A549 (cell line): Measurements from ENCODE around the gene CPE. TPM values are rescaled to one million over a fixed set of nuclear protein-coding genes. Genes with fewer than 3 reads are reported as not detected.

ENCODE experiments used
- ATAC-seq, 2 experiments: fragments of 200-7000 bp in 1 of 2; fragments of >200 bp in 1 of 2; cut with Nextera tagmentation in 1 of 2; cut with Tn5 transposase in 1 of 2; 3 replicates each; pipeline versions ENCODE4 v1.8.0 to v1.9.1; 2018 to 2020; ENCODE audit warnings: mild to moderate bottlenecking in 1 of 2, moderate library complexity in 1 of 2
- CTCF ChIA-PET: fragments of 300-600 bp; sonication (Branson Sonifier 250); formaldehyde crosslinking; extraction: SDS; loops from one replicate; lab custom pipeline; 2021; ENCODE audit warnings: antibody characterized with exemption, inconsistent platforms; lab: Yijun Ruan, JAX
- POLR2A ChIA-PET: fragments of 350-600 bp; formaldehyde crosslinking; extraction: SDS; loops from one replicate; lab custom pipeline; 2021; ENCODE audit warnings: antibody characterized with exemption, inconsistent platforms; lab: Yijun Ruan, JAX
- DNase-seq, 2 experiments: peaks; one replicate each; pipeline versions ENCODE4 v3.0.0 to v3.0.0-alpha.2; 2011 to 2016; ENCODE audit warnings: low read depth in 1 of 2, low spot score in 1 of 2
- FAIRE-seq: peaks from 2 replicates; lab custom pipeline; 2011; peaks lifted over from hg19 to GRCh38; lab: Jason Lieb, UNC
- H3K27ac ChIP-seq, 2 experiments: fragments of >200 bp; sonication (Bioruptor Twin); formaldehyde crosslinking; 3 replicates each; pipeline ENCODE4 v1.5.1; 2016 to 2017
- H3K4me1 ChIP-seq: fragments of >200 bp; sonication (Bioruptor Twin); formaldehyde crosslinking; 3 replicates; pipeline ENCODE4 v1.6.1; 2016
- H3K4me2 ChIP-seq: fragments of >200 bp; sonication (Bioruptor Twin); formaldehyde crosslinking; 3 replicates; pipeline ENCODE4 v1.6.1; 2016
- H3K4me3 ChIP-seq: fragments of >200 bp; sonication (Bioruptor Twin); formaldehyde crosslinking; 3 replicates; pipeline ENCODE4 v1.5.1; 2016
- H3K9me3 ChIP-seq: fragments of >200 bp; sonication (Bioruptor Twin); formaldehyde crosslinking; 3 replicates; pipeline ENCODE4 v1.6.1; 2016
- BCL3 ChIP-seq: fragments of >200 bp; sonication (Bioruptor Twin); formaldehyde crosslinking; IDR thresholded peaks from 3 replicates; pipeline ENCODE4 v1.6.1; 2016
- BHLHE40 ChIP-seq: IDR thresholded peaks from 2 replicates; pipeline ENCODE4 v1.6.1; 2012; ENCODE audit warnings: low read depth, low read length, inconsistent platforms
- CEBPB ChIP-seq, 2 experiments: fragments of >200 bp in 1 of 2; sonication (Bioruptor Twin) in 1 of 2; formaldehyde crosslinking in 1 of 2; IDR thresholded peaks; 2 replicates each; pipeline ENCODE4 v1.6.1; 2012 to 2016
- CHD4 ChIP-seq: fragments of 200-600 bp; sonication (generic); IDR thresholded peaks from 2 replicates; pipeline ENCODE4 v1.6.1; 2016; ENCODE audit warnings: antibody characterized with exemption, mild to moderate bottlenecking, borderline replicate concordance
- EP300 ChIP-seq, 2 experiments: fragments of >200 bp; sonication (Bioruptor Twin); formaldehyde crosslinking; IDR thresholded peaks; 2 replicates in 1 of 2; 3 replicates in 1 of 2; pipeline ENCODE4 v1.6.1; 2016 to 2017
- ESRRA ChIP-seq: fragments of 150-350 bp; IDR thresholded peaks from 2 replicates; pipeline ENCODE4 v1.6.1; 2014; ENCODE audit warnings: mild to moderate bottlenecking, low read length, borderline replicate concordance
- GATA3 ChIP-seq: IDR thresholded peaks from 2 replicates; pipeline ENCODE4 v1.6.1; 2012; ENCODE audit warnings: borderline replicate concordance
- HMGXB4 ChIP-seq: fragments of 250-450 bp; sonication (Bioruptor Pico); IDR thresholded peaks from 2 replicates; pipeline ENCODE4 v1.5.0; 2021; ENCODE audit warnings: mild to moderate bottlenecking, moderate library complexity, borderline replicate concordance
- KDM1A ChIP-seq: fragments of 200-600 bp; sonication (generic); IDR thresholded peaks from 2 replicates; pipeline ENCODE4 v1.6.1; 2016; ENCODE audit warnings: low read depth, mild to moderate bottlenecking
- MAFK ChIP-seq: fragments of 450-650 bp; IDR thresholded peaks from 2 replicates; pipeline ENCODE4 v1.6.1; 2014; ENCODE audit not compliant: partially characterized antibody
- MAZ ChIP-seq: fragments of 150-350 bp; IDR thresholded peaks from 2 replicates; pipeline ENCODE4 v1.6.1; 2014; ENCODE audit warnings: antibody characterized with exemption, low read depth, low read length, borderline replicate concordance
- MYC ChIP-seq: IDR thresholded peaks from 2 replicates; pipeline ENCODE4 v1.6.1; 2012; ENCODE audit warnings: mild to moderate bottlenecking, inconsistent platforms, low read length, improper control_type of control experiment, borderline replicate concordance
- NPAS2 ChIP-seq: fragments of 250-450 bp; sonication (Bioruptor Pico); IDR thresholded peaks from 2 replicates; pipeline ENCODE4 v1.8.0; 2022; ENCODE audit warnings: mild to moderate bottlenecking, moderate library complexity, borderline replicate concordance
- NR3C1 ChIP-seq: fragments of >200 bp; sonication (Bioruptor Twin); formaldehyde crosslinking; IDR thresholded peaks from 3 replicates; pipeline ENCODE4 v1.6.1; 2017
- PHF8 ChIP-seq: fragments of 200-600 bp; sonication (generic); IDR thresholded peaks from 2 replicates; pipeline ENCODE4 v1.6.1; 2016; ENCODE audit warnings: low read depth, mild to moderate bottlenecking, antibody characterized with exemption, moderate library complexity, borderline replicate concordance
- RAD21 ChIP-seq, 2 experiments: fragments of >200 bp in 1 of 2; sonication (Bioruptor Twin) in 1 of 2; formaldehyde crosslinking in 1 of 2; IDR thresholded peaks in 1 of 2; conservative IDR thresholded peaks in 1 of 2; 2 replicates in 1 of 2; 3 replicates in 1 of 2; pipeline ENCODE4 v1.6.1; 2012 to 2018; ENCODE audit warnings: inconsistent platforms in 1 of 2
- RARB ChIP-seq: fragments of 250-450 bp; sonication (Bioruptor Pico); IDR thresholded peaks from 2 replicates; pipeline ENCODE4 v1.8.0; 2021; ENCODE audit warnings: mild to moderate bottlenecking, moderate library complexity
- RFX5 ChIP-seq: fragments of 450-650 bp; IDR thresholded peaks from 2 replicates; pipeline ENCODE4 v1.7.1; 2014; ENCODE audit warnings: antibody characterized with exemption, mild to moderate bottlenecking, moderate library complexity
- SREBF2 ChIP-seq: fragments of 450-650 bp; IDR thresholded peaks from 2 replicates; pipeline ENCODE4 v1.6.1; 2014; ENCODE audit warnings: mild to moderate bottlenecking, moderate library complexity
- TFCP2L1 ChIP-seq: fragments of 250-450 bp; sonication (Bioruptor Pico); IDR thresholded peaks from 2 replicates; pipeline ENCODE4 v1.5.0; 2021; ENCODE audit warnings: mild to moderate bottlenecking
- ZC3H11A ChIP-seq: fragments of 450-650 bp; IDR thresholded peaks from 2 replicates; pipeline ENCODE4 v1.6.1; 2014; ENCODE audit warnings: antibody characterized with exemption, mild to moderate bottlenecking
- ZSCAN20 ChIP-seq: fragments of 250-450 bp; sonication (Bioruptor Pico); IDR thresholded peaks from 2 replicates; pipeline ENCODE4 v1.8.0; 2022; ENCODE audit warnings: mild to moderate bottlenecking, moderate library complexity
- WGBS: methylation state at CpG from one replicate; pipeline ENCODE4 v1.1.6; 2017; ENCODE audit errors: missing lambda C conversion rate; 5-methylcytosine and 5-hydroxymethylcytosine counted together
- polyA plus RNA-seq, 4 experiments: library from polyadenylated mRNA; depleted of rRNA in 3 of 4; stranded (reverse); fragments of >200 nt; fragmentation: RNase III in 1 of 4; extraction: RNeasy Plus Mini Kit Qiagen cat#74134 plus additional on column Dnase treatment in 1 of 4; gene quantifications; 2 replicates in 3 of 4; 3 replicates in 1 of 4; pipeline ENCODE4 v1.2.3, GENCODE V29; 2011 to 2017
- TF ChIP-seq, protein P1 (sequence below): IDR thresholded peaks from 2 replicates; pipeline ENCODE4 v1.6.1; 2012
- TF ChIP-seq, protein P2 (sequence below): fragments of 250-450 bp; sonication (Bioruptor Pico); IDR thresholded peaks from 2 replicates; pipeline ENCODE4 v1.5.0; 2020; ENCODE audit warnings: low read depth, mild to moderate bottlenecking, moderate library complexity
- TF ChIP-seq, protein P3 (sequence below): fragments of 200-600 bp; sonication (generic); IDR thresholded peaks from 2 replicates; pipeline ENCODE4 v1.6.1; 2016; ENCODE audit warnings: antibody characterized with exemption, mild to moderate bottlenecking, moderate library complexity

CPE gene
- polyA plus RNA-seq, 2 of the 4 experiments (the other 2 are of a cell fraction) = 1.6 to 1.9 TPM

GRCh38 chr4:165508372-165509120, 129.7 kb downstream of the CPE start (continued):
- no peak for TF ChIP-seq SREBF2
- no peak for TF ChIP-seq KDM1A
- TF ChIP-seq MYC = no peak
- TF ChIP-seq ZC3H11A = no peak
- no peak for TF ChIP-seq CEBPB (IDR thresholded peaks at IDR 0.05)
- no peak for TF ChIP-seq MAFK
- no peak for TF ChIP-seq ESRRA
- TF ChIP-seq, all 56 proteins: peak for 0

GRCh38 chr4:165512424-165512823, 133.6 kb downstream of the CPE start:
- FAIRE-seq (no peak), DNase-seq (no peak), ATAC-seq (no peak)
- TF ChIP-seq BCL3 (no peak), CEBPB (IDR thresholded peaks at IDR 0.05) (no peak), GATA3 (no peak), SREBF2 (no peak), RAD21 (conservative IDR thresholded peaks at IDR 0.05 in 1 of 2, IDR thresholded peaks at IDR 0.05 in 1 of 2) (no peak), ZSCAN20 (CRISPR knock-in tag) (no peak), ESRRA (no peak), CHD4 (no peak), MAZ (no peak)
- TF ChIP-seq, protein P1, sequence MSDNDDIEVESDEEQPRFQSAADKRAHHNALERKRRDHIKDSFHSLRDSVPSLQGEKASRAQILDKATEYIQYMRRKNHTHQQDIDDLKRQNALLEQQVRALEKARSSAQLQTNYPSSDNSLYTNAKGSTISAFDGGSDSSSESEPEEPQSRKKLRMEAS = no peak
- TF ChIP-seq, protein P2, sequence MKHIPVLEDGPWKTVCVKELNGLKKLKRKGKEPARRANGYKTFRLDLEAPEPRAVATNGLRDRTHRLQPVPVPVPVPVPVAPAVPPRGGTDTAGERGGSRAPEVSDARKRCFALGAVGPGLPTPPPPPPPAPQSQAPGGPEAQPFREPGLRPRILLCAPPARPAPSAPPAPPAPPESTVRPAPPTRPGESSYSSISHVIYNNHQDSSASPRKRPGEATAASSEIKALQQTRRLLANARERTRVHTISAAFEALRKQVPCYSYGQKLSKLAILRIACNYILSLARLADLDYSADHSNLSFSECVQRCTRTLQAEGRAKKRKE (CRISPR knock-in tag) = no peak
- no peak overlapping the region for H3K27ac ChIP-seq
- no peaks in the 10 kb centered on the region for H3K4me1 ChIP-seq
- H3K4me3 ChIP-seq = no peak overlapping the region
- no peaks in the 10 kb centered on the region for H3K9me3 ChIP-seq
- WGBS = 58% methylated on average over 5 of the region's 5 CpGs
- CTCF ChIA-PET = no interaction called here
- POLR2A ChIA-PET = no interaction called here
- H3K4me2 ChIP-seq = no peak overlapping the region

- H3K4me3 ChIP-seq = no peak overlapping the region
- ChIA-PET CTCF (interaction anchor here (1.7 kb wide), 1 partner anchor 10 kb away, joined by 5 read pairs; no protein-coding TSS in a partner anchor), POLR2A (no interaction called here)
- TF ChIP-seq HMGXB4 (CRISPR knock-in tag) = no peak
- TF ChIP-seq PHF8 = no peak
- no peak for TF ChIP-seq RFX5
- TF ChIP-seq CHD4 = no peak
- TF ChIP-seq BHLHE40 = no peak
- TF ChIP-seq, protein P2 (CRISPR knock-in tag) = no peak
- no peak for TF ChIP-seq NR3C1
- no peak for TF ChIP-seq TFCP2L1 (CRISPR knock-in tag)
- no peak for TF ChIP-seq RARB
- TF ChIP-seq EP300 (IDR thresholded peaks at IDR 0.05) = no peak
- TF ChIP-seq, protein P3, sequence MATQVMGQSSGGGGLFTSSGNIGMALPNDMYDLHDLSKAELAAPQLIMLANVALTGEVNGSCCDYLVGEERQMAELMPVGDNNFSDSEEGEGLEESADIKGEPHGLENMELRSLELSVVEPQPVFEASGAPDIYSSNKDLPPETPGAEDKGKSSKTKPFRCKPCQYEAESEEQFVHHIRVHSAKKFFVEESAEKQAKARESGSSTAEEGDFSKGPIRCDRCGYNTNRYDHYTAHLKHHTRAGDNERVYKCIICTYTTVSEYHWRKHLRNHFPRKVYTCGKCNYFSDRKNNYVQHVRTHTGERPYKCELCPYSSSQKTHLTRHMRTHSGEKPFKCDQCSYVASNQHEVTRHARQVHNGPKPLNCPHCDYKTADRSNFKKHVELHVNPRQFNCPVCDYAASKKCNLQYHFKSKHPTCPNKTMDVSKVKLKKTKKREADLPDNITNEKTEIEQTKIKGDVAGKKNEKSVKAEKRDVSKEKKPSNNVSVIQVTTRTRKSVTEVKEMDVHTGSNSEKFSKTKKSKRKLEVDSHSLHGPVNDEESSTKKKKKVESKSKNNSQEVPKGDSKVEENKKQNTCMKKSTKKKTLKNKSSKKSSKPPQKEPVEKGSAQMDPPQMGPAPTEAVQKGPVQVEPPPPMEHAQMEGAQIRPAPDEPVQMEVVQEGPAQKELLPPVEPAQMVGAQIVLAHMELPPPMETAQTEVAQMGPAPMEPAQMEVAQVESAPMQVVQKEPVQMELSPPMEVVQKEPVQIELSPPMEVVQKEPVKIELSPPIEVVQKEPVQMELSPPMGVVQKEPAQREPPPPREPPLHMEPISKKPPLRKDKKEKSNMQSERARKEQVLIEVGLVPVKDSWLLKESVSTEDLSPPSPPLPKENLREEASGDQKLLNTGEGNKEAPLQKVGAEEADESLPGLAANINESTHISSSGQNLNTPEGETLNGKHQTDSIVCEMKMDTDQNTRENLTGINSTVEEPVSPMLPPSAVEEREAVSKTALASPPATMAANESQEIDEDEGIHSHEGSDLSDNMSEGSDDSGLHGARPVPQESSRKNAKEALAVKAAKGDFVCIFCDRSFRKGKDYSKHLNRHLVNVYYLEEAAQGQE = no peak
- no peak for TF ChIP-seq NPAS2 (CRISPR knock-in tag)
- ATAC-seq (no peak), FAIRE-seq (no peak), DNase-seq (no peak)
- H3K27ac ChIP-seq = no peak overlapping the region
- no peaks in the 10 kb centered on the region for H3K4me1 ChIP-seq
- H3K4me2 ChIP-seq = no peak overlapping the region
- no peaks in the 10 kb centered on the region for H3K9me3 ChIP-seq
- WGBS = 52% methylated on average over 2 of the region's 2 CpGs
These were observed 135.9 kb downstream of the CPE start for GRCh38 chr4:165514739-165515138.
